GM08714 (cell line): ENCODE measurements around the gene SCAMP1.

Experiments
- H3K4me3 ChIP-seq: fragments of 200-500 bp; sonication (Bioruptor generic); 2 replicates; pipeline ENCODE4 v1.5.1; 2014; ENCODE audit warnings: mild to moderate bottlenecking, low read length, inconsistent platforms
- ZNF274 ChIP-seq: IDR thresholded peaks from 2 replicates; pipeline ENCODE4 v1.6.1; 2012; ENCODE audit warnings: mild to moderate bottlenecking, low read depth, low read length

The SCAMP1 gene

GRCh38 chr5:78345485-78345884, 14.9 kb upstream of the SCAMP1 start:
- no peak overlapping the region for H3K4me3 ChIP-seq
- TF ChIP-seq ZNF274, result no peak

- no peak for TF ChIP-seq ZNF274
- H3K4me3 ChIP-seq, result no peak overlapping the region
These were observed 6.9 kb upstream of the SCAMP1 start for GRCh38 chr5:78353520-78353919.

- H3K4me3 ChIP-seq, result no peak overlapping the region
- TF ChIP-seq ZNF274, result no peak
These were observed 6.2 kb upstream of the SCAMP1 start for GRCh38 chr5:78354066-78354670.

GRCh38 chr5:78355561-78355960, 4.9 kb upstream of the SCAMP1 start:
- no peak for TF ChIP-seq ZNF274
- H3K4me3 ChIP-seq, result no peak overlapping the region

- peak overlapping the region; percentile 91 for H3K4me3 ChIP-seq
These were observed 974 bp upstream of the SCAMP1 start for GRCh38 chr5:78359455-78359830.

GRCh38 chr5:78360674-78360923, 182 bp downstream of the SCAMP1 start:
- no peak for TF ChIP-seq ZNF274
- H3K4me3 ChIP-seq, result peak overlapping the region; percentile 88

GRCh38 chr5:78360924-78361630, 660 bp downstream of the SCAMP1 start:
- TF ChIP-seq ZNF274, result no peak

GRCh38 chr5:78361631-78361993, 1.2 kb downstream of the SCAMP1 start:
- TF ChIP-seq ZNF274, result no peak

More at GRCh38 chr5:78360924-78361630, 660 bp downstream of the SCAMP1 start:
- H3K4me3 ChIP-seq, result peak overlapping the region; percentile 88

GRCh38 chr5:78362220-78362619, 1.8 kb downstream of the SCAMP1 start:
- no peak overlapping the region; the same call in 1 of the 2 replicates for H3K4me3 ChIP-seq

More at GRCh38 chr5:78361631-78361993, 1.2 kb downstream of the SCAMP1 start:
- H3K4me3 ChIP-seq, result peak overlapping the region; percentile 88

GRCh38 chr5:78364005-78364404, 3.6 kb downstream of the SCAMP1 start:
- no peak for TF ChIP-seq ZNF274
- H3K4me3 ChIP-seq, result no peak overlapping the region

More at GRCh38 chr5:78362220-78362619, 1.8 kb downstream of the SCAMP1 start:
- no peak for TF ChIP-seq ZNF274

- H3K4me3 ChIP-seq, result no peak overlapping the region
- TF ChIP-seq ZNF274, result no peak
These were observed 7.0 kb downstream of the SCAMP1 start for GRCh38 chr5:78367318-78367991.

GRCh38 chr5:78369680-78370079, 9.3 kb downstream of the SCAMP1 start:
- no peak overlapping the region for H3K4me3 ChIP-seq
- TF ChIP-seq ZNF274, result no peak

- H3K4me3 ChIP-seq, result no peak overlapping the region
- no peak for TF ChIP-seq ZNF274
These were observed 12.8 kb downstream of the SCAMP1 start for GRCh38 chr5:78373231-78373630.

- no peak for TF ChIP-seq ZNF274
- H3K4me3 ChIP-seq, result no peak overlapping the region
These were observed 15.9 kb downstream of the SCAMP1 start for GRCh38 chr5:78376315-78376714.

GRCh38 chr5:78377056-78377717, 16.8 kb downstream of the SCAMP1 start:
- H3K4me3 ChIP-seq, result no peak overlapping the region
- TF ChIP-seq ZNF274, result no peak
